MM.1S (cell line): ENCODE results near the gene HS3ST2.

Experiments
- CTCF ChIP-seq: fragments of 300-600 bp; sonication (generic); IDR thresholded peaks from 2 replicates; pipeline ENCODE4 v1.5.1; 2016; ENCODE audit warnings: antibody characterized with exemption, low read length, mixed read lengths
- EZH2phosphoT487 ChIP-seq: fragments of 300-600 bp; sonication (generic); IDR thresholded peaks from 2 replicates; pipeline ENCODE4 v1.6.1; 2018; ENCODE audit warnings: antibody characterized with exemption, low read length

GRCh38 chr16:22898874-22899348 is 84.9 kb downstream of the HS3ST2 start:
- TF ChIP-seq EZH2phosphoT487 (no peak), CTCF (peak; percentile 96)
